Measurements from ENCODE around the gene C6orf89.
A peak's percentile ranks its signal among the peaks of the same experiment; 100 is the strongest.
"Not testable (repeated sequence)": the region's sequence is repeated elsewhere in the genome, so short reads cannot be mapped to it uniquely, and the experiment has no call there.

C6orf89 gene

GRCh38 chr6:36890112-36890663, 4.4 kb downstream of the C6orf89 start:
- Mint-ChIP-seq H3K36me3 (ENCODE audit: low read depth) (peaks cover 19% of the 10 kb centered on the region), H3K27me3 (ENCODE audit: low read depth) (no peaks in the 10 kb centered on the region), H3K4me3 (no peak overlapping the region), H3K27ac (no peak overlapping the region), H3K4me1 (ENCODE audit: low read depth) (peaks cover 29% of the 10 kb centered on the region), H3K9me3 (no peaks in the 10 kb centered on the region)

GRCh38 chr6:36891153-36891552, 5.4 kb downstream of the C6orf89 start:
- H3K36me3 Mint-ChIP-seq (ENCODE audit: low read depth) = peaks cover 22% of the 10 kb centered on the region

GRCh38 chr6:36893976-36894932, 8.5 kb downstream of the C6orf89 start:
- Mint-ChIP-seq H3K36me3 (ENCODE audit: low read depth) (peaks cover 20% of the 10 kb centered on the region), H3K4me1 (ENCODE audit: low read depth) (peaks cover 13% of the 10 kb centered on the region)

More at GRCh38 chr6:36891153-36891552, 5.4 kb downstream of the C6orf89 start:
- H3K9me3 Mint-ChIP-seq; H3K27ac Mint-ChIP-seq; H3K4me3 Mint-ChIP-seq; H3K27me3 Mint-ChIP-seq (ENCODE audit: low read depth): not testable (repeated sequence)
- peaks cover 24% of the 10 kb centered on the region for H3K4me1 Mint-ChIP-seq (ENCODE audit: low read depth)

GRCh38 chr6:36897609-36898008, 11.9 kb downstream of the C6orf89 start:
- Mint-ChIP-seq H3K27ac (no peak overlapping the region), H3K27me3 (ENCODE audit: low read depth) (no peaks in the 10 kb centered on the region), H3K4me3 (no peak overlapping the region), H3K9me3 (no peaks in the 10 kb centered on the region), H3K4me1 (ENCODE audit: low read depth) (peaks cover 16% of the 10 kb centered on the region), H3K36me3 (ENCODE audit: low read depth) (peaks cover 29% of the 10 kb centered on the region)

More at GRCh38 chr6:36893976-36894932, 8.5 kb downstream of the C6orf89 start:
- Mint-ChIP-seq H3K27ac (peak overlapping the region; percentile 45), H3K4me3 (no peak overlapping the region), H3K27me3 (ENCODE audit: low read depth) (no peaks in the 10 kb centered on the region), H3K9me3 (no peaks in the 10 kb centered on the region)

GRCh38 chr6:36904114-36904513, 18.4 kb downstream of the C6orf89 start:
- Mint-ChIP-seq H3K4me1 (ENCODE audit: low read depth) (peaks cover 43% of the 10 kb centered on the region), H3K4me3 (no peak overlapping the region), H3K36me3 (ENCODE audit: low read depth) (peaks cover 53% of the 10 kb centered on the region), H3K27ac (no peak overlapping the region), H3K27me3 (ENCODE audit: low read depth) (no peaks in the 10 kb centered on the region), H3K9me3 (no peaks in the 10 kb centered on the region)

GRCh38 chr6:36904851-36905393, 19.2 kb downstream of the C6orf89 start:
- no peaks in the 10 kb centered on the region for H3K9me3 Mint-ChIP-seq
- H3K36me3 Mint-ChIP-seq (ENCODE audit: low read depth) = peaks cover 50% of the 10 kb centered on the region
- no peak overlapping the region for H3K27ac Mint-ChIP-seq
- H3K4me1 Mint-ChIP-seq (ENCODE audit: low read depth) = peaks cover 41% of the 10 kb centered on the region
- no peaks in the 10 kb centered on the region for H3K27me3 Mint-ChIP-seq (ENCODE audit: low read depth)
- H3K4me3 Mint-ChIP-seq = no peak overlapping the region

GRCh38 chr6:36906539-36907325, 21.0 kb downstream of the C6orf89 start:
- Mint-ChIP-seq H3K27ac (no peak overlapping the region), H3K27me3 (ENCODE audit: low read depth) (no peaks in the 10 kb centered on the region), H3K4me3 (peak overlapping the region; percentile 49), H3K9me3 (no peaks in the 10 kb centered on the region), H3K36me3 (ENCODE audit: low read depth) (peaks cover 53% of the 10 kb centered on the region), H3K4me1 (ENCODE audit: low read depth) (peaks cover 46% of the 10 kb centered on the region)

- Mint-ChIP-seq H3K4me1 (ENCODE audit: low read depth) (peaks cover 53% of the 10 kb centered on the region), H3K4me3 (no peak overlapping the region), H3K27me3 (ENCODE audit: low read depth) (no peaks in the 10 kb centered on the region)
Measured at GRCh38 chr6:36907781-36908180, 22.0 kb downstream of the C6orf89 start.

GRCh38 chr6:36908747-36909146, 23.0 kb downstream of the C6orf89 start:
- Mint-ChIP-seq H3K9me3 (no peaks in the 10 kb centered on the region), H3K27me3 (ENCODE audit: low read depth) (no peaks in the 10 kb centered on the region), H3K4me3 (no peak overlapping the region), H3K27ac (no peak overlapping the region), H3K4me1 (ENCODE audit: low read depth) (peaks cover 59% of the 10 kb centered on the region), H3K36me3 (ENCODE audit: low read depth) (peaks cover 46% of the 10 kb centered on the region)

More at GRCh38 chr6:36907781-36908180, 22.0 kb downstream of the C6orf89 start:
- Mint-ChIP-seq H3K27ac (no peak overlapping the region), H3K36me3 (ENCODE audit: low read depth) (peaks cover 49% of the 10 kb centered on the region), H3K9me3 (no peaks in the 10 kb centered on the region)

- Mint-ChIP-seq H3K9me3 (no peaks in the 10 kb centered on the region), H3K36me3 (ENCODE audit: low read depth) (peaks cover 41% of the 10 kb centered on the region), H3K27ac (peak overlapping the region; percentile 92), H3K4me3 (peak overlapping the region; percentile 84), H3K4me1 (ENCODE audit: low read depth) (peaks cover 63% of the 10 kb centered on the region), H3K27me3 (ENCODE audit: low read depth) (no peaks in the 10 kb centered on the region)
Measured at GRCh38 chr6:36912030-36912454, 26.3 kb downstream of the C6orf89 start.

- H3K9me3 Mint-ChIP-seq = no peaks in the 10 kb centered on the region
- no peaks in the 10 kb centered on the region for H3K27me3 Mint-ChIP-seq (ENCODE audit: low read depth)
- H3K4me3 Mint-ChIP-seq = peak overlapping the region; percentile 84
- H3K36me3 Mint-ChIP-seq (ENCODE audit: low read depth) = peaks cover 44% of the 10 kb centered on the region
- peaks cover 58% of the 10 kb centered on the region for H3K4me1 Mint-ChIP-seq (ENCODE audit: low read depth)
- peak overlapping the region; percentile 92 for H3K27ac Mint-ChIP-seq
Measured at GRCh38 chr6:36912586-36912985, 26.8 kb downstream of the C6orf89 start.

GRCh38 chr6:36913082-36913481, 27.3 kb downstream of the C6orf89 start:
- H3K27ac Mint-ChIP-seq = peak overlapping the region; percentile 92
- H3K9me3 Mint-ChIP-seq = no peaks in the 10 kb centered on the region
- peak overlapping the region; percentile 84 for H3K4me3 Mint-ChIP-seq
- H3K4me1 Mint-ChIP-seq (ENCODE audit: low read depth) = peaks cover 53% of the 10 kb centered on the region
- H3K27me3 Mint-ChIP-seq (ENCODE audit: low read depth) = no peaks in the 10 kb centered on the region
- peaks cover 39% of the 10 kb centered on the region for H3K36me3 Mint-ChIP-seq (ENCODE audit: low read depth)

GRCh38 chr6:36914227-36914794, 28.6 kb downstream of the C6orf89 start:
- Mint-ChIP-seq H3K27me3 (ENCODE audit: low read depth) (no peaks in the 10 kb centered on the region), H3K36me3 (ENCODE audit: low read depth) (peaks cover 37% of the 10 kb centered on the region), H3K9me3 (no peaks in the 10 kb centered on the region), H3K4me1 (ENCODE audit: low read depth) (peaks cover 48% of the 10 kb centered on the region), H3K4me3 (peak overlapping the region; percentile 74), H3K27ac (peak overlapping the region; percentile 92)

- Mint-ChIP-seq H3K4me1 (ENCODE audit: low read depth) (peaks cover 47% of the 10 kb centered on the region), H3K9me3 (no peaks in the 10 kb centered on the region), H3K27me3 (ENCODE audit: low read depth) (no peaks in the 10 kb centered on the region), H3K27ac (peak overlapping the region; percentile 38), H3K4me3 (no peak overlapping the region), H3K36me3 (ENCODE audit: low read depth) (peaks cover 39% of the 10 kb centered on the region)
Measured at GRCh38 chr6:36915599-36915998, 29.8 kb downstream of the C6orf89 start.
